Loucy (cell line): ENCODE results near the gene TMEM131.

Experiments
- EZH2phosphoT487 ChIP-seq: fragments of 200-600 bp; IDR thresholded peaks from 2 replicates; pipeline ENCODE4 v1.6.1; 2018; ENCODE audit warnings: antibody characterized with exemption, mild to moderate bottlenecking, moderate library complexity, borderline replicate concordance
- TF ChIP-seq, protein P1 (sequence below): fragments of 200-600 bp; sonication (generic); conservative IDR thresholded peaks from 2 replicates; pipeline ENCODE4 v1.5.1; 2014; ENCODE audit warnings: mild to moderate bottlenecking, antibody characterized with exemption, low read length

DNA sequence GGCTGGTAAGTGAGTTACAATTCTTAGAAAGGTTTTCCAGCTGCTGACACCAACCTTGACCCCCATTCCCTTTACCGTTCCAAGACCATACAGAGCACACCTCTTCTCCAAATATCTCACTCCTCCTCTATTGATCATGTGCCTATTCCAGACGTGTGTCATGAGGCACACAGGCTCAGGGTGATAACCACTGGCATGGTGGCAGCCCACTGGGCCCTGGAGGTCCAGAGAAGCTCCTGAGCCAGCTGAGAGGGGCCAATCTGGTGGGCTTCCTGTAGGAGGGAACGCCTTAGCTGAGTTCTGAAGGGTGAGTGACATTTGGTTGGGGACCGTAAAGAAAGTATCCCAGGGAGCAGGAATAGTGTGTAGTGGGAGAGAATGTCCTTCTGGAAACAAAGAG lies 254.1 kb downstream of the TMEM131 start:
- TF ChIP-seq, protein P1, sequence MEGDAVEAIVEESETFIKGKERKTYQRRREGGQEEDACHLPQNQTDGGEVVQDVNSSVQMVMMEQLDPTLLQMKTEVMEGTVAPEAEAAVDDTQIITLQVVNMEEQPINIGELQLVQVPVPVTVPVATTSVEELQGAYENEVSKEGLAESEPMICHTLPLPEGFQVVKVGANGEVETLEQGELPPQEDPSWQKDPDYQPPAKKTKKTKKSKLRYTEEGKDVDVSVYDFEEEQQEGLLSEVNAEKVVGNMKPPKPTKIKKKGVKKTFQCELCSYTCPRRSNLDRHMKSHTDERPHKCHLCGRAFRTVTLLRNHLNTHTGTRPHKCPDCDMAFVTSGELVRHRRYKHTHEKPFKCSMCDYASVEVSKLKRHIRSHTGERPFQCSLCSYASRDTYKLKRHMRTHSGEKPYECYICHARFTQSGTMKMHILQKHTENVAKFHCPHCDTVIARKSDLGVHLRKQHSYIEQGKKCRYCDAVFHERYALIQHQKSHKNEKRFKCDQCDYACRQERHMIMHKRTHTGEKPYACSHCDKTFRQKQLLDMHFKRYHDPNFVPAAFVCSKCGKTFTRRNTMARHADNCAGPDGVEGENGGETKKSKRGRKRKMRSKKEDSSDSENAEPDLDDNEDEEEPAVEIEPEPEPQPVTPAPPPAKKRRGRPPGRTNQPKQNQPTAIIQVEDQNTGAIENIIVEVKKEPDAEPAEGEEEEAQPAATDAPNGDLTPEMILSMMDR: no peak
- no peak for TF ChIP-seq EZH2phosphoT487
